Measurements from ENCODE around the gene ABI3BP. TPM values are rescaled to one million over a fixed set of nuclear protein-coding genes. Genes with fewer than 3 reads are reported as not detected.

Gene ABI3BP
- total RNA-seq, 1 experiment from 2014 or later: 0.74 TPM

DNA sequence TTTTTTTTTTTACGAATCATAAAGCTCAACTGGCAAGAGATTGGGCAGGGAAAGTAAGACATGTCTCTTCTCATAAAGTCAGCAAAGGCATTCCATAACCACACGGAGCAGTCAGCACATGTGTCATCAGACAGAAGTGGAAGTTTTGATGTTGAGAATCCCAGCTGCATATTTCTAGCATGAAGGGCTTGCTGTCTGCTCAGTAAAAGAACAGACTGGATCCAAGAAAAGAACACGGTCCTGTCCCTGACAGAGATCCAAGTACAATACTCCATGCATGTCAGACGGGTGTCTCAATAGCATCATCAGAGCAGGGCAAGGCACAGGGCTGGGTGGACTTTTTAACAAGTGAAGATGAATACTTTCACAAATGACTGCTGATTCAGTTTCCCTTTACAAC lies 38.2 kb downstream of the ABI3BP start:
- POLR2A ChIA-PET: no interaction called here
- ATAC-seq (no peak), DNase-seq (ENCODE audit: low spot score) (no peak)
- Mint-ChIP-seq H3K4me3 (no peak overlapping the region), H3K9me3 (peaks cover 10% of the 10 kb centered on the region), H3K36me3 (peaks cover 9% of the 10 kb centered on the region), H3K27me3 (ENCODE audit: low read depth) (no peaks in the 10 kb centered on the region; the same call in 1 of the 2 replicates), H3K4me1 (no peaks in the 10 kb centered on the region), H3K27ac (no peak overlapping the region)
- CTCF ChIA-PET: interaction anchor here (0.6 kb wide), 1 partner anchor 351 kb away, joined by 3 read pairs; no protein-coding TSS in a partner anchor
- TF ChIP-seq ZNF671 (CRISPR knock-in tag; IDR thresholded peaks at IDR 0.05) (no peak), KAT7 (CRISPR knock-in tag; IDR thresholded peaks at IDR 0.05; ENCODE audit: borderline replicate concordance) (no peak), NFYB (CRISPR knock-in tag; conservative IDR thresholded peaks at IDR 0.05; ENCODE audit: low read depth) (no peak), FOXK1 (CRISPR knock-in tag; IDR thresholded peaks at IDR 0.05) (no peak), GTF2I (CRISPR knock-in tag; conservative IDR thresholded peaks at IDR 0.05) (no peak), SMAD3 (CRISPR knock-in tag; IDR thresholded peaks at IDR 0.05; ENCODE audit: borderline replicate concordance) (no peak), RORB (CRISPR knock-in tag; IDR thresholded peaks at IDR 0.05) (no peak), ZNF263 (CRISPR knock-in tag; IDR thresholded peaks at IDR 0.05; ENCODE audit: low read depth) (no peak), SOX15 (CRISPR knock-in tag; IDR thresholded peaks at IDR 0.05) (no peak), FOXP1 (CRISPR knock-in tag; IDR thresholded peaks at IDR 0.05; ENCODE audit: borderline replicate concordance) (no peak), RELA (CRISPR knock-in tag; IDR thresholded peaks at IDR 0.05; ENCODE audit: borderline replicate concordance) (no peak)
- TF ChIP-seq, protein P1, sequence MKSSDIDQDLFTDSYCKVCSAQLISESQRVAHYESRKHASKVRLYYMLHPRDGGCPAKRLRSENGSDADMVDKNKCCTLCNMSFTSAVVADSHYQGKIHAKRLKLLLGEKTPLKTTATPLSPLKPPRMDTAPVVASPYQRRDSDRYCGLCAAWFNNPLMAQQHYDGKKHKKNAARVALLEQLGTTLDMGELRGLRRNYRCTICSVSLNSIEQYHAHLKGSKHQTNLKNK (CRISPR knock-in tag; IDR thresholded peaks at IDR 0.05): no peak
- TF ChIP-seq, protein P2, sequence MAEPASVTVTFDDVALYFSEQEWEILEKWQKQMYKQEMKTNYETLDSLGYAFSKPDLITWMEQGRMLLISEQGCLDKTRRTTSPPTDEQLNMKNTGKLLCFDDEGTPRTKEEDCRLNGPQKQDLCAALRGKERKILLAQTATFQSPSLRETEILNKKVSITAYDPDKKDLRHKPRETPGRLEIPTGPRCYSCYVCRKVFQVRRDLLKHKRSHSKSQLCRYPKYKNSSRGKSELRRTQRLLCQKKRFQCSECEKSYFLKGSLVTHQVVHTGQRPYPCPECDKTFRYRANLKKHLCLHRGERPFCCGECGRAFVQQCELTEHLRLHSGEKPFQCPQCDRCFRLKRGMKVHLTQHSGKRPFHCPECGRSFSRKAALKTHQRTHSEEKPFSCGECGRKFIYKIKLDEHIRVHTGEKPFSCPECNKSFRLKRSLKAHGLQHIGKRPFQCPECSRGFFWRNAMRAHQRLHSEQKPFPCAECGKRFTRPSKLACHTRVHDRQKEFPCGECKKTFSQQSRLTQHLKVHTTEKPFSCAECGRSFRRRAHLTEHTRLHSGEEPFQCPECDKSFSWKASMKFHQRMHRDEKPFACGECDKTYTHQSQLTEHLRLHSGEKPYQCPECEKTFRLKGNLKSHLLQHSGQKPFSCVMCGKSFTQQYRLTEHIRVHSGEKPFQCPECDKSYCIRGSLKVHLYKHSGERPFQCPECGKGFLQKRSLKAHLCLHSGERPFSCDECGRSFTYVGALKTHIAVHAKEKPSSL (CRISPR knock-in tag; conservative IDR thresholded peaks at IDR 0.05): no peak
- TF ChIP-seq, protein P3, sequence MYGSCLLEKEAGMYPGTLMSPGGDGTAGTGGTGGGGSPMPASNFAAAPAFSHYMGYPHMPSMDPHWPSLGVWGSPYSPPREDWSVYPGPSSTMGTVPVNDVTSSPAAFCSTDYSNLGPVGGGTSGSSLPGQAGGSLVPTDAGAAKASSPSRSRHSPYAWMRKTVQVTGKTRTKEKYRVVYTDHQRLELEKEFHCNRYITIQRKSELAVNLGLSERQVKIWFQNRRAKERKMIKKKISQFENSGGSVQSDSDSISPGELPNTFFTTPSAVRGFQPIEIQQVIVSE (CRISPR knock-in tag; IDR thresholded peaks at IDR 0.05; ENCODE audit: borderline replicate concordance): no peak

DNA sequence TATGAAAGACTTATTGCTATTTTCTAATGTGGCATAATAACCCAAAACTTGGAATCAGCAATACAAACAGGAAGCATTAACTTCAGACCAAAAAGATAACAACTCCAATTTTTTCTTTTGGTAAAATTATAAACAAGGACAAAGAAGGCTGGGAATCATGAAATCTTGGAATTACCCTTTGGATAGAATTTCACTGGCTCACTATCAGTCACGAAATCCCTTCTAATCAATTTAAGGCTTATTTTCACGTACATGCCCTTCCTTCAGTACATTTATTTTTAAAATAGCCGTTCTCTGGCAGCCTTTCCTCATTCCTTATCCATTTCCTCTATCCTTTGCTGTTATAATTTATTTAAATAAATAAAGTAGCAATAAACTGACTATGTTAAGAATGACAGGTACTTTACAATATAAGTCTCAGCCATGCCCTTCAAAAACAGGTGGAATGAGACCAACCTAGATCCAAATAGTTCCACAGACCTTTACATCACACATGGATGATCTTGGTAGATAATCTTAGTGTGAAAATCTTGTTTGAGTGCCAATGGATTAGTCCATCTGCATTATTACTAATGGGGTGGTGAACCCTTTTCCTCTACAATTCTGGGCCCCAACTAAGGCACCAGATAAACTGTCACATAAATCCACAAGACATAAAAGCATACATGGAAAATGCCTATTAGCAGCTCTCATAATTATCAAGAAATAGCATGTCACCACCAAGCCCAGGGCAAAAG lies 38.9 kb downstream of the ABI3BP start:
- CTCF ChIA-PET: interaction anchor here (0.6 kb wide), 1 partner anchor 351 kb away, joined by 3 read pairs; no protein-coding TSS in a partner anchor
- H3K4me3 Mint-ChIP-seq: no peak overlapping the region
- H3K4me1 Mint-ChIP-seq: no peaks in the 10 kb centered on the region
- DNase-seq (ENCODE audit: low spot score) (no peak), ATAC-seq (no peak)
- POLR2A ChIA-PET: no interaction called here
- peaks cover 5% of the 10 kb centered on the region for H3K9me3 Mint-ChIP-seq
- H3K36me3 Mint-ChIP-seq: peaks cover 4% of the 10 kb centered on the region; the same call in 1 of the 2 replicates
- no peak for TF ChIP-seq ZNF219 (CRISPR knock-in tag; IDR thresholded peaks at IDR 0.05; ENCODE audit: borderline replicate concordance)
- TF ChIP-seq, protein P4, sequence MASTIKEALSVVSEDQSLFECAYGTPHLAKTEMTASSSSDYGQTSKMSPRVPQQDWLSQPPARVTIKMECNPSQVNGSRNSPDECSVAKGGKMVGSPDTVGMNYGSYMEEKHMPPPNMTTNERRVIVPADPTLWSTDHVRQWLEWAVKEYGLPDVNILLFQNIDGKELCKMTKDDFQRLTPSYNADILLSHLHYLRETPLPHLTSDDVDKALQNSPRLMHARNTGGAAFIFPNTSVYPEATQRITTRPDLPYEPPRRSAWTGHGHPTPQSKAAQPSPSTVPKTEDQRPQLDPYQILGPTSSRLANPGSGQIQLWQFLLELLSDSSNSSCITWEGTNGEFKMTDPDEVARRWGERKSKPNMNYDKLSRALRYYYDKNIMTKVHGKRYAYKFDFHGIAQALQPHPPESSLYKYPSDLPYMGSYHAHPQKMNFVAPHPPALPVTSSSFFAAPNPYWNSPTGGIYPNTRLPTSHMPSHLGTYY (CRISPR knock-in tag; IDR thresholded peaks at IDR 0.05): no peak
- TF ChIP-seq ELF4 (CRISPR knock-in tag; IDR thresholded peaks at IDR 0.05; ENCODE audit: low read depth): no peak
- TF ChIP-seq RORB (CRISPR knock-in tag; IDR thresholded peaks at IDR 0.05): no peak
- TF ChIP-seq JAZF1 (CRISPR knock-in tag; IDR thresholded peaks at IDR 0.05): no peak
- no peak for TF ChIP-seq ZNF138 (CRISPR knock-in tag; conservative IDR thresholded peaks at IDR 0.05)
- TF ChIP-seq, protein P5, sequence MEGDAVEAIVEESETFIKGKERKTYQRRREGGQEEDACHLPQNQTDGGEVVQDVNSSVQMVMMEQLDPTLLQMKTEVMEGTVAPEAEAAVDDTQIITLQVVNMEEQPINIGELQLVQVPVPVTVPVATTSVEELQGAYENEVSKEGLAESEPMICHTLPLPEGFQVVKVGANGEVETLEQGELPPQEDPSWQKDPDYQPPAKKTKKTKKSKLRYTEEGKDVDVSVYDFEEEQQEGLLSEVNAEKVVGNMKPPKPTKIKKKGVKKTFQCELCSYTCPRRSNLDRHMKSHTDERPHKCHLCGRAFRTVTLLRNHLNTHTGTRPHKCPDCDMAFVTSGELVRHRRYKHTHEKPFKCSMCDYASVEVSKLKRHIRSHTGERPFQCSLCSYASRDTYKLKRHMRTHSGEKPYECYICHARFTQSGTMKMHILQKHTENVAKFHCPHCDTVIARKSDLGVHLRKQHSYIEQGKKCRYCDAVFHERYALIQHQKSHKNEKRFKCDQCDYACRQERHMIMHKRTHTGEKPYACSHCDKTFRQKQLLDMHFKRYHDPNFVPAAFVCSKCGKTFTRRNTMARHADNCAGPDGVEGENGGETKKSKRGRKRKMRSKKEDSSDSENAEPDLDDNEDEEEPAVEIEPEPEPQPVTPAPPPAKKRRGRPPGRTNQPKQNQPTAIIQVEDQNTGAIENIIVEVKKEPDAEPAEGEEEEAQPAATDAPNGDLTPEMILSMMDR (IDR thresholded peaks at IDR 0.05): no peak
- TF ChIP-seq FOXK1 (CRISPR knock-in tag; IDR thresholded peaks at IDR 0.05): no peak
- TF ChIP-seq, protein P6, sequence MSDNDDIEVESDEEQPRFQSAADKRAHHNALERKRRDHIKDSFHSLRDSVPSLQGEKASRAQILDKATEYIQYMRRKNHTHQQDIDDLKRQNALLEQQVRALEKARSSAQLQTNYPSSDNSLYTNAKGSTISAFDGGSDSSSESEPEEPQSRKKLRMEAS (CRISPR knock-in tag; IDR thresholded peaks at IDR 0.05): no peak
- TF ChIP-seq, protein P3 (CRISPR knock-in tag; IDR thresholded peaks at IDR 0.05; ENCODE audit: borderline replicate concordance): no peak
- TF ChIP-seq GRHL2 (CRISPR knock-in tag; IDR thresholded peaks at IDR 0.05; ENCODE audit: insufficient replicate concordance, severe bottlenecking): no peak
- TF ChIP-seq RELA (CRISPR knock-in tag; IDR thresholded peaks at IDR 0.05; ENCODE audit: borderline replicate concordance): no peak
- TF ChIP-seq CREB1 (CRISPR knock-in tag; IDR thresholded peaks at IDR 0.05): no peak
- no peak for TF ChIP-seq CREM (CRISPR knock-in tag; IDR thresholded peaks at IDR 0.05)
- TF ChIP-seq NR1H2 (CRISPR knock-in tag; IDR thresholded peaks at IDR 0.05): no peak
- TF ChIP-seq GABPB1 (CRISPR knock-in tag; IDR thresholded peaks at IDR 0.05): no peak
- no peak overlapping the region for H3K27ac Mint-ChIP-seq
- no peaks in the 10 kb centered on the region for H3K27me3 Mint-ChIP-seq (ENCODE audit: low read depth)
